GM20431 (cell line): ENCODE measurements around the gene STK40.

Source experiments
- in situ Hi-C: fragments of 300-500 bp; cut with MseI, MboI; formaldehyde crosslinking; loops from one replicate; pipeline ENCODE4 v1.15.0; 2020; ENCODE audit warnings: low sequenced_read_pairs; ENCODE audit not compliant: unreplicated experiment

The STK40 gene

GRCh38 chr1:36380143-36380619, 5.5 kb downstream of the STK40 start:
- in situ Hi-C loops: no loop called here

- in situ Hi-C loops: no loop called here
These were observed 7.8 kb downstream of the STK40 start for GRCh38 chr1:36377791-36378492.

- in situ Hi-C loops: no loop called here
These were observed 13.1 kb downstream of the STK40 start for GRCh38 chr1:36372617-36373016.

GRCh38 chr1:36369061-36369861, 16.5 kb downstream of the STK40 start:
- in situ Hi-C loops: no loop called here

- in situ Hi-C loops: no loop called here
These were observed 17.9 kb downstream of the STK40 start for GRCh38 chr1:36367798-36368197.

GRCh38 chr1:36367066-36367465, 18.7 kb downstream of the STK40 start:
- in situ Hi-C loops: no loop called here

- in situ Hi-C loops: no loop called here
These were observed 19.5 kb downstream of the STK40 start for GRCh38 chr1:36366091-36366661.

- in situ Hi-C loops: no loop called here
These were observed 20.3 kb downstream of the STK40 start for GRCh38 chr1:36365381-36365780.

- in situ Hi-C loops: no loop called here
These were observed 25.7 kb downstream of the STK40 start for GRCh38 chr1:36359911-36360550.

- in situ Hi-C loops: no loop called here
These were observed 26.3 kb downstream of the STK40 start for GRCh38 chr1:36359383-36359782.

- in situ Hi-C loops: no loop called here
These were observed 27.1 kb downstream of the STK40 start for GRCh38 chr1:36358514-36359084.

- in situ Hi-C loops: no loop called here
These were observed 29.9 kb downstream of the STK40 start for GRCh38 chr1:36355811-36356210.

GRCh38 chr1:36354486-36354885, 31.2 kb downstream of the STK40 start:
- in situ Hi-C loops: no loop called here

GRCh38 chr1:36352910-36353878, 32.5 kb downstream of the STK40 start:
- in situ Hi-C loops: no loop called here

GRCh38 chr1:36352125-36352909, 33.4 kb downstream of the STK40 start:
- in situ Hi-C loops: no loop called here

- in situ Hi-C loops: no loop called here
These were observed 34.3 kb downstream of the STK40 start for GRCh38 chr1:36351227-36351977.

- in situ Hi-C loops: no loop called here
These were observed 35.0 kb downstream of the STK40 start for GRCh38 chr1:36350659-36351226.
